Liver (tissue), 9 donors: ENCODE data around the gene LYZL1. TPM values are rescaled to one million over a fixed set of nuclear protein-coding genes. Genes with fewer than 3 reads are reported as not detected.

ENCODE experiments used
- DNase-seq: peaks from one replicate; pipeline ENCODE4 v3.0.0-alpha.2; 2017; ENCODE audit warnings: low spot score
- H3K27ac ChIP-seq, 2 donors: one replicate each; pipeline ENCODE4 v1.7.0; 2013; ENCODE audit warnings: inconsistent platforms in 2 of 2, low read length in 2 of 2, control low read depth in 1 of 2, low read depth in 1 of 2, mild to moderate bottlenecking in 1 of 2
- H3K27me3 ChIP-seq, 4 donors: one replicate each; pipeline versions ENCODE4 v1.6.1 to v1.7.0; 2013; ENCODE audit warnings: low read length in 3 of 4, inconsistent platforms in 1 of 4, mild to moderate bottlenecking in 1 of 4, moderate library complexity in 1 of 4; ENCODE audit not compliant: control insufficient read depth in 4 of 4, insufficient read depth in 4 of 4
- H3K36me3 ChIP-seq, 4 donors: one replicate each; pipeline versions ENCODE4 v1.6.1 to v1.7.0; 2013; ENCODE audit warnings: low read length in 3 of 4, mild to moderate bottlenecking in 3 of 4, low read depth in 1 of 4, moderate library complexity in 1 of 4; ENCODE audit not compliant: control insufficient read depth in 4 of 4, insufficient read depth in 3 of 4
- H3K4me1 ChIP-seq, 4 donors: one replicate each; pipeline versions ENCODE4 v1.6.1 to v1.7.0; 2013; ENCODE audit warnings: low read length in 3 of 4, mild to moderate bottlenecking in 3 of 4, moderate library complexity in 1 of 4; ENCODE audit not compliant: control insufficient read depth in 4 of 4, insufficient read depth in 4 of 4
- H3K4me3 ChIP-seq, 3 donors: one replicate each; pipeline versions ENCODE4 v1.6.1 to v1.7.0; 2013; ENCODE audit warnings: low read length in 3 of 3, control low read depth in 1 of 3, low read depth in 1 of 3, mild to moderate bottlenecking in 1 of 3
- H3K9ac ChIP-seq, 2 donors: one replicate each; pipeline ENCODE4 v1.7.0; 2013; ENCODE audit warnings: low read length in 2 of 2, mild to moderate bottlenecking in 2 of 2, moderate library complexity in 2 of 2, control low read depth in 1 of 2, low read depth in 1 of 2
- H3K9me3 ChIP-seq, 4 donors: one replicate each; pipeline versions ENCODE4 v1.6.1 to v1.7.0; 2013; ENCODE audit warnings: low read length in 3 of 4; ENCODE audit not compliant: control insufficient read depth in 4 of 4
- ATF3 ChIP-seq: IDR thresholded peaks from 2 replicates; pipeline ENCODE4 v1.6.1; 2016; ENCODE audit warnings: antibody characterized with exemption
- CTCF ChIP-seq: fragments of 150-350 bp; IDR thresholded peaks from 2 replicates; pipeline ENCODE4 v1.5.1; 2017; ENCODE audit warnings: improper control_type of control experiment, low read depth, low read length; ENCODE audit not compliant: missing input control
- EGR1 ChIP-seq, 2 donors: IDR thresholded peaks; 2 replicates each; pipeline ENCODE4 v1.6.1; 2016 to 2018; ENCODE audit warnings: antibody characterized with exemption in 2 of 2, low read depth in 2 of 2
- FOXA1 ChIP-seq: IDR thresholded peaks from 2 replicates; pipeline ENCODE4 v1.6.1; 2016; ENCODE audit warnings: antibody characterized with exemption
- FOXA2 ChIP-seq: IDR thresholded peaks from 2 replicates; pipeline ENCODE4 v1.6.1; 2016; ENCODE audit warnings: antibody characterized with exemption
- GABPA ChIP-seq, 2 donors: IDR thresholded peaks in 1 of 2; conservative IDR thresholded peaks in 1 of 2; 2 replicates each; pipeline ENCODE4 v1.6.1; 2016; ENCODE audit warnings: antibody characterized with exemption in 2 of 2, mild to moderate bottlenecking in 1 of 2, moderate library complexity in 1 of 2
- HNF4A ChIP-seq, 2 donors: conservative IDR thresholded peaks; 2 replicates each; pipeline ENCODE4 v1.6.1; 2016; ENCODE audit warnings: antibody characterized with exemption in 2 of 2, mild to moderate bottlenecking in 2 of 2
- HNF4G ChIP-seq: IDR thresholded peaks from 2 replicates; pipeline ENCODE4 v1.6.1; 2016; ENCODE audit warnings: antibody characterized with exemption
- JUND ChIP-seq, 2 donors: IDR thresholded peaks; 2 replicates each; pipeline ENCODE4 v1.6.1; 2016; ENCODE audit warnings: antibody characterized with exemption in 2 of 2
- MAX ChIP-seq: IDR thresholded peaks from 2 replicates; pipeline ENCODE4 v1.6.1; 2016; ENCODE audit warnings: antibody characterized with exemption
- NR2F2 ChIP-seq: IDR thresholded peaks from 2 replicates; pipeline ENCODE4 v1.6.1; 2016; ENCODE audit warnings: antibody characterized with exemption
- RAD21 ChIP-seq, 2 donors: IDR thresholded peaks; 2 replicates each; pipeline ENCODE4 v1.6.1; 2016; ENCODE audit warnings: antibody characterized with exemption in 2 of 2, mild to moderate bottlenecking in 2 of 2
- REST ChIP-seq: IDR thresholded peaks from 2 replicates; pipeline ENCODE4 v1.6.1; 2016; ENCODE audit warnings: antibody characterized with exemption, mild to moderate bottlenecking
- RXRA ChIP-seq, 2 donors: IDR thresholded peaks; 2 replicates each; pipeline ENCODE4 v1.6.1; 2017 to 2018; ENCODE audit warnings: antibody characterized with exemption in 2 of 2, mild to moderate bottlenecking in 1 of 2
- SP1 ChIP-seq: IDR thresholded peaks from 2 replicates; pipeline ENCODE4 v1.6.1; 2018; ENCODE audit warnings: antibody characterized with exemption, mild to moderate bottlenecking
- TAF1 ChIP-seq: conservative IDR thresholded peaks from 2 replicates; pipeline ENCODE4 v1.6.1; 2016; ENCODE audit warnings: antibody characterized with exemption, mild to moderate bottlenecking
- YY1 ChIP-seq: IDR thresholded peaks from 2 replicates; pipeline ENCODE4 v1.6.1; 2016; ENCODE audit warnings: antibody characterized with exemption, mild to moderate bottlenecking
- ZBTB33 ChIP-seq: IDR thresholded peaks from 2 replicates; pipeline ENCODE4 v1.6.1; 2016; ENCODE audit warnings: antibody characterized with exemption
- WGBS: extraction: QIAGEN DNeasy Blood & Tissue Kit; methylation state at CpG from one replicate; pipeline ENCODE4 v1.1.7; 2013; 5-methylcytosine and 5-hydroxymethylcytosine counted together
- polyA plus RNA-seq, 2 donors: library from polyadenylated mRNA; stranded (reverse) in 1 of 2; unstranded in 1 of 2; fragments of 200-250 nt in 1 of 2; fragments of >200 nt in 1 of 2; fragmentation: Nextera tagmentation in 1 of 2; extraction: Ambion mirVana in 1 of 2; gene quantifications; one replicate each; pipeline versions ENCODE4 v1.2.1 to v1.2.3, GENCODE V29; 2013 to 2015
- total RNA-seq, 2 donors: library from RNA; depleted of rRNA; stranded (reverse); fragments of >200 nt; gene quantifications; one replicate each; pipeline ENCODE4 v1.2.3, GENCODE V29; 2014
- donor health status: healthy.
- donor health status: healthy.
- donor health status: healthy.
- donor health status: healthy.
- donor health status: healthy.

LYZL1 gene
- total and polyA plus RNA-seq, 4 donors = not detected

GRCh38 chr10:29326886-29327745 is 38.2 kb downstream of the LYZL1 start:
- Histone ChIP-seq H3K9me3 (no peaks in the 10 kb centered on the region), H3K4me1 (peaks cover 13 to 68% (median 64%) of the 10 kb centered on the region in 4 donors), H3K27ac (peak overlapping the region; percentile 87 to 90), H3K36me3 (no peaks in the 10 kb centered on the region), H3K4me3 (peak overlapping the region in 1 of 3 donors; percentile 2), H3K27me3 (no peaks in the 10 kb centered on the region), H3K9ac (peak overlapping the region in 1 of 2 donors; percentile 37)
- no peak for DNase-seq
- TF ChIP-seq GABPA (IDR thresholded peaks at IDR 0.05 in 1 of 2, conservative IDR thresholded peaks at IDR 0.05 in 1 of 2) (no peak), RAD21 (IDR thresholded peaks at IDR 0.05) (peak in 1 of 2 donors; percentile 16), RXRA (IDR thresholded peaks at IDR 0.05) (peak; percentile 28 to 74), JUND (IDR thresholded peaks at IDR 0.05) (peak; percentile 21 to 45), HNF4G (peak; percentile 77), CTCF (no peak), FOXA1 (peak; percentile 87), REST (peak; percentile 22), SP1 (peak; percentile 70), YY1 (peak; percentile 72), NR2F2 (peak; percentile 18), ZBTB33 (no peak), TAF1 (peak; percentile 45), HNF4A (conservative IDR thresholded peaks at IDR 0.05) (peak; percentile 86 to 92), MAX (no peak), ATF3 (peak; percentile 30), FOXA2 (peak; percentile 89), EGR1 (IDR thresholded peaks at IDR 0.05; ENCODE audit: low read depth in 2 of 2) (no peak)
- 36% methylated on average over 10 of the region's 10 CpGs for WGBS
